Measurements from ENCODE around the gene CCL7. TPM values are rescaled to one million over a fixed set of nuclear protein-coding genes. Genes with fewer than 3 reads are reported as not detected.

Gene CCL7
- total RNA-seq, 4 donors from 2014 or later, result not detected

GRCh38 chr17:34228781-34229180, 41.2 kb upstream of the CCL7 start:
- peaks cover 4% of the 10 kb centered on the region in 2 donors for H3K9me3 ChIP-seq
- in situ Hi-C loops (cut with MboI; ENCODE audit: low pct_ligation_motif_present in 1 of 4, low pct_unique_long_range_greater_than_20kb in 1 of 4, low sequenced_read_pairs in 3 of 4), result no loop called here
- no peak overlapping the region for H3K27ac ChIP-seq
- no peak overlapping the region for H3K4me3 ChIP-seq
- H3K27me3 ChIP-seq, result no peaks in the 10 kb centered on the region
- no peaks in the 10 kb centered on the region for H3K36me3 ChIP-seq
- no peak for DNase-seq
- 53 to 81% methylated on average over 2 to 4 of the region's 4 CpGs for WGBS, 2 donors (ENCODE audit: low coverage in 1 of 2)
- H3K4me1 ChIP-seq, result no peaks in the 10 kb centered on the region
- TF ChIP-seq CTCF (IDR thresholded peaks at IDR 0.05), result no peak
- no peak for TF ChIP-seq EP300 (IDR thresholded peaks at IDR 0.05; ENCODE audit: low read depth)
- no peak for TF ChIP-seq POLR2AphosphoS5 (IDR thresholded peaks at IDR 0.05)
- no peak for TF ChIP-seq POLR2A (IDR thresholded peaks at IDR 0.05)
- intact Hi-C loops (cut with DNase I; ENCODE audit: low total_unique reads), result no loop called here

GRCh38 chr17:34230342-34230741, 39.7 kb upstream of the CCL7 start:
- TF ChIP-seq EP300 (IDR thresholded peaks at IDR 0.05; ENCODE audit: low read depth) (no peak), POLR2AphosphoS5 (IDR thresholded peaks at IDR 0.05) (no peak), POLR2A (IDR thresholded peaks at IDR 0.05) (no peak), CTCF (IDR thresholded peaks at IDR 0.05) (no peak)
- Histone ChIP-seq H3K36me3 (no peaks in the 10 kb centered on the region), H3K27ac (no peak overlapping the region), H3K27me3 (no peaks in the 10 kb centered on the region), H3K4me3 (no peak overlapping the region), H3K9me3 (peaks cover 4% of the 10 kb centered on the region in 2 donors), H3K4me1 (peaks cover 0 to 10% (median 9%) of the 10 kb centered on the region in 4 donors)
- intact Hi-C loops (cut with DNase I; ENCODE audit: low total_unique reads) (no loop called here), in situ Hi-C loops (cut with MboI; ENCODE audit: low pct_ligation_motif_present in 1 of 4, low pct_unique_long_range_greater_than_20kb in 1 of 4, low sequenced_read_pairs in 3 of 4) (no loop called here)
- no peak for DNase-seq
- WGBS, 2 donors (ENCODE audit: low coverage in 1 of 2), result 27% methylated on average over 1 of the region's 1 CpG; no CpG with 5 or more reads in 1 of the 2 donors

GRCh38 chr17:34234616-34235015, 35.4 kb upstream of the CCL7 start:
- intact Hi-C loops (cut with DNase I; ENCODE audit: low total_unique reads), result no loop called here
- DNase-seq, result no peak
- 85% methylated on average over 3 of the region's 3 CpGs; no CpG with 5 or more reads in 1 of the 2 donors for WGBS, 2 donors (ENCODE audit: low coverage in 1 of 2)
- in situ Hi-C loops (cut with MboI; ENCODE audit: low pct_ligation_motif_present in 1 of 4, low pct_unique_long_range_greater_than_20kb in 1 of 4, low sequenced_read_pairs in 3 of 4), result no loop called here
- Histone ChIP-seq H3K27ac (peak overlapping the region; percentile 17 to 49 (median 38)), H3K27me3 (no peaks in the 10 kb centered on the region), H3K36me3 (no peaks in the 10 kb centered on the region), H3K4me1 (peaks cover 0 to 28% (median 13%) of the 10 kb centered on the region in 4 donors), H3K9me3 (peaks cover 4% of the 10 kb centered on the region in 2 donors), H3K4me3 (no peak overlapping the region)
- TF ChIP-seq EP300 (IDR thresholded peaks at IDR 0.05; ENCODE audit: low read depth) (no peak), POLR2AphosphoS5 (IDR thresholded peaks at IDR 0.05) (no peak), CTCF (IDR thresholded peaks at IDR 0.05) (no peak), POLR2A (IDR thresholded peaks at IDR 0.05) (no peak)

- intact Hi-C loops (cut with DNase I; ENCODE audit: low total_unique reads), result no loop called here
- no peak overlapping the region for H3K4me3 ChIP-seq
- peaks cover 0 to 1% of the 10 kb centered on the region in 2 donors for H3K9me3 ChIP-seq
- H3K36me3 ChIP-seq, result no peaks in the 10 kb centered on the region
- TF ChIP-seq POLR2A (IDR thresholded peaks at IDR 0.05) (no peak), CTCF (IDR thresholded peaks at IDR 0.05) (no peak), EP300 (IDR thresholded peaks at IDR 0.05; ENCODE audit: low read depth) (no peak), POLR2AphosphoS5 (IDR thresholded peaks at IDR 0.05) (no peak)
- peak overlapping the region; percentile 17 to 49 (median 38) for H3K27ac ChIP-seq
- peaks cover 0 to 30% (median 13%) of the 10 kb centered on the region in 4 donors for H3K4me1 ChIP-seq
- in situ Hi-C loops (cut with MboI; ENCODE audit: low pct_ligation_motif_present in 1 of 4, low pct_unique_long_range_greater_than_20kb in 1 of 4, low sequenced_read_pairs in 3 of 4), result no loop called here
- no peaks in the 10 kb centered on the region for H3K27me3 ChIP-seq
- DNase-seq, result peak; percentile 24
- WGBS, 2 donors (ENCODE audit: low coverage in 1 of 2), result 20 to 43% methylated on average over 1 to 6 of the region's 6 CpGs
Observed at GRCh38 chr17:34235389-34236028, 34.5 kb upstream of the CCL7 start.

Measured in transverse colon (tissue), 4 donors.